Endothelial cell of umbilical vein (primary cell): Measurements from ENCODE around the gene CBL. TPM values are rescaled to one million over a fixed set of nuclear protein-coding genes. Genes with fewer than 3 reads are reported as not detected.

Source experiments
- BruUV-seq: library from RNA; stranded (reverse); fragments of 400-500 nt; replicated peaks from 2 replicates; lab custom pipeline; 2021; lab: Mats Ljungman, UMichigan
- CTCF ChIA-PET: fragments of 300-600, 350-600 bp; sonication (Branson Sonifier 250); formaldehyde crosslinking; loops from one replicate; lab custom pipeline; 2021; ENCODE audit warnings: antibody characterized with exemption, inconsistent platforms; lab: Charles Lee
- POLR2A ChIA-PET: fragments of 300-600, 350-600 bp; sonication (Branson Sonifier 250); formaldehyde crosslinking; loops from one replicate; lab custom pipeline; 2021; ENCODE audit warnings: antibody characterized with exemption, inconsistent platforms; lab: Charles Lee
- DNase-seq: peaks from one replicate; pipeline ENCODE4 v3.0.0-alpha.2; 2011; ENCODE audit warnings: low read depth, low spot score
- FAIRE-seq: peaks from 2 replicates; lab custom pipeline; 2011; peaks lifted over from hg19 to GRCh38; lab: Jason Lieb, UNC
- H2AFZ ChIP-seq: 2 replicates; pipeline ENCODE4 v1.6.0; 2012; ENCODE audit warnings: low read depth, low read length, control low read depth, inconsistent platforms
- H3K27ac ChIP-seq: 2 replicates; pipeline ENCODE4 v1.5.1; 2011; ENCODE audit warnings: low read depth, mild to moderate bottlenecking, control low read depth, low read length, moderate library complexity; ENCODE audit not compliant: insufficient read depth
- H3K27me3 ChIP-seq, 2 experiments: 2 replicates each; pipeline versions ENCODE4 v1.6.0 to v1.6.1; 2011; ENCODE audit warnings: low read length in 2 of 2, mixed read lengths in 1 of 2; ENCODE audit not compliant: control insufficient read depth in 2 of 2, insufficient read depth in 2 of 2
- H3K36me3 ChIP-seq, 2 experiments: 2 replicates in 1 of 2; 3 replicates in 1 of 2; pipeline ENCODE4 v1.5.1; 2011; ENCODE audit warnings: low read length in 2 of 2, mild to moderate bottlenecking in 1 of 2, moderate library complexity in 1 of 2; ENCODE audit not compliant: control insufficient read depth in 2 of 2, insufficient read depth in 2 of 2; ENCODE audit errors: extremely low read depth in 1 of 2
- H3K4me1 ChIP-seq: 3 replicates; pipeline ENCODE4 v1.5.1; 2011; ENCODE audit warnings: mild to moderate bottlenecking, low read length; ENCODE audit not compliant: control insufficient read depth, insufficient read depth; ENCODE audit errors: extremely low read depth
- H3K4me2 ChIP-seq: 2 replicates; pipeline ENCODE4 v1.6.1; 2011; ENCODE audit warnings: low read length, control low read depth, mixed read lengths; ENCODE audit not compliant: insufficient read depth
- H3K4me3 ChIP-seq, 3 experiments: fragments of 200-600 bp in 1 of 3; sonication (generic), shearing (Covaris generic) in 1 of 3; replicated peaks in 1 of 3; 2 replicates each; pipeline ENCODE4 v1.5.1; 2011 to 2016; ENCODE audit warnings: control low read depth in 3 of 3, low read length in 3 of 3, mild to moderate bottlenecking in 2 of 3, inconsistent platforms in 1 of 3, low read depth in 1 of 3, moderate library complexity in 1 of 3; ENCODE audit not compliant: insufficient read depth in 1 of 3
- H3K79me2 ChIP-seq: 2 replicates; pipeline ENCODE4 v1.6.0; 2012; ENCODE audit warnings: low read length, inconsistent platforms; ENCODE audit not compliant: control insufficient read depth, insufficient read depth
- H3K9ac ChIP-seq: replicated peaks from 2 replicates; pipeline ENCODE3; 2011; ENCODE audit warnings: low read length, control low read depth; ENCODE audit not compliant: insufficient read depth; ENCODE audit errors: extremely low read depth
- H3K9me1 ChIP-seq: replicated peaks from 3 replicates; pipeline ENCODE4 v1.6.0; 2011; ENCODE audit warnings: mild to moderate bottlenecking, low read length; ENCODE audit not compliant: control insufficient read depth, insufficient read depth; ENCODE audit errors: extremely low read depth
- H3K9me3 ChIP-seq: replicated peaks from 2 replicates; pipeline ENCODE4 v1.5.1; 2012; ENCODE audit warnings: low read length, inconsistent platforms; ENCODE audit not compliant: control insufficient read depth, insufficient read depth
- H4K20me1 ChIP-seq: replicated peaks from 2 replicates; pipeline ENCODE3; 2011; ENCODE audit warnings: mild to moderate bottlenecking, low read length; ENCODE audit not compliant: control insufficient read depth, insufficient read depth; ENCODE audit errors: extremely low read depth
- CTCF ChIP-seq, 2 donors: IDR thresholded peaks; 1 replicate in 1 of 2; 2 replicates in 1 of 2; pipeline ENCODE4 v1.5.1; 2011; ENCODE audit warnings: low read length in 2 of 2, mild to moderate bottlenecking in 2 of 2, moderate library complexity in 2 of 2, control low read depth in 1 of 2, inconsistent platforms in 1 of 2, low read depth in 1 of 2; ENCODE audit not compliant: insufficient read depth in 1 of 2; ENCODE audit errors: extremely low read depth in 1 of 2
- EZH2 ChIP-seq: IDR thresholded peaks from 2 replicates; pipeline ENCODE4 v1.6.1; 2012; ENCODE audit warnings: borderline replicate concordance, low read depth, mild to moderate bottlenecking, moderate library complexity, low read length, inconsistent platforms; ENCODE audit not compliant: severe bottlenecking
- FOS ChIP-seq: IDR thresholded peaks from 2 replicates; pipeline ENCODE4 v1.6.1; 2011; ENCODE audit warnings: mild to moderate bottlenecking, low read length, moderate library complexity, borderline replicate concordance; ENCODE audit not compliant: insufficient read depth
- GATA2 ChIP-seq: IDR thresholded peaks from 2 replicates; pipeline ENCODE4 v1.7.0; 2011; ENCODE audit warnings: low read depth, mild to moderate bottlenecking, moderate library complexity, mixed read lengths, low read length; ENCODE audit not compliant: insufficient read length, insufficient read depth
- JUN ChIP-seq: IDR thresholded peaks from 2 replicates; pipeline ENCODE4 v1.6.1; 2011; ENCODE audit warnings: borderline replicate concordance, low read depth; ENCODE audit not compliant: insufficient read length, insufficient read depth
- MYC ChIP-seq: IDR thresholded peaks from one replicate; pipeline ENCODE4 v1.6.1; 2011; ENCODE audit warnings: mild to moderate bottlenecking, low read depth, low read length
- POLR2A ChIP-seq: IDR thresholded peaks from 2 replicates; pipeline ENCODE4 v1.6.1; 2012; ENCODE audit warnings: low read depth, mild to moderate bottlenecking, control low read depth, low read length
- POLR2AphosphoS5 ChIP-seq: IDR thresholded peaks from 2 replicates; pipeline ENCODE4 v1.6.1; 2012; ENCODE audit warnings: low read depth, mild to moderate bottlenecking, control low read depth, low read length, moderate library complexity; ENCODE audit not compliant: insufficient read depth
- dilution Hi-C: fragments of 300-500 bp; cut with MboI; formaldehyde crosslinking; loops from one replicate; pipeline ENCODE4 v1.15.0; 2019; ENCODE audit warnings: low sequenced_read_pairs; ENCODE audit not compliant: extremely low pct_ligation_motif_present
- intact Hi-C: fragments of 100-400 bp; cut with micrococcal nuclease; formaldehyde crosslinking; loops from one replicate; pipeline ENCODE4 v1.10.0; 2022
- polyA plus RNA-seq, 4 experiments: library from polyadenylated mRNA; depleted of rRNA in 3 of 4; stranded (reverse) in 3 of 4; unstranded in 1 of 4; fragments of >200 nt; gene quantifications; 2 replicates each; pipeline versions ENCODE4 v1.2.1 to v1.2.3, GENCODE V29; 2011 to 2012; ENCODE audit warnings: missing spikeins in 1 of 4
- total RNA-seq: library from RNA; stranded (reverse); gene quantifications from 2 replicates; pipeline ENCODE4 v1.2.3, GENCODE V29; 2021
- TF ChIP-seq, protein P1 (sequence below): IDR thresholded peaks from 2 replicates; pipeline ENCODE4 v1.6.1; 2011; ENCODE audit not compliant: insufficient read depth, insufficient read length

The CBL gene
- total and polyA plus RNA-seq, 2 donors (not counting 3 experiments of a cell fraction or from before 2014, with no cell fraction given): 15.5 to 41.5 TPM

- CTCF ChIA-PET: interaction anchor here (1.6 to 1.8 kb wide), 2 partner anchors 28 to 35 kb away, joined by 3 to 4 read pairs; no protein-coding TSS in a partner anchor
- H3K79me2 ChIP-seq: peaks cover 17% of the 10 kb centered on the region
Observed at GRCh38 chr11:119249671-119250010, 43.5 kb downstream of the CBL start.

More at GRCh38 chr11:119249671-119250010, 43.5 kb downstream of the CBL start:
- intact Hi-C loops (no loop called here), dilution Hi-C loops (no loop called here)
- BruUV-seq: no TSS peak
- Histone ChIP-seq H3K27me3 (no peaks in the 10 kb centered on the region), H3K36me3 (no peaks in the 10 kb centered on the region), H3K4me3 (no peak overlapping the region), H2AFZ (no peak overlapping the region), H3K9me3 (no peaks in the 10 kb centered on the region), H4K20me1 (no peaks in the 10 kb centered on the region), H3K9me1 (no peaks in the 10 kb centered on the region), H3K4me2 (no peak overlapping the region), H3K4me1 (peaks cover 3% of the 10 kb centered on the region), H3K9ac (peak overlapping the region; percentile 23), H3K27ac (no peak overlapping the region)
- DNase-seq (no peak), FAIRE-seq (no peak)
- TF ChIP-seq CTCF (IDR thresholded peaks at IDR 0.05; ENCODE audit: extremely low read depth in 1 of 2, insufficient read depth in 1 of 2, low read depth in 1 of 2, low read length in 2 of 2) (no peak), JUN (no peak), EZH2 (no peak), POLR2AphosphoS5 (no peak), GATA2 (no peak), POLR2A (no peak), MYC (no peak), FOS (no peak)
- TF ChIP-seq, protein P1, sequence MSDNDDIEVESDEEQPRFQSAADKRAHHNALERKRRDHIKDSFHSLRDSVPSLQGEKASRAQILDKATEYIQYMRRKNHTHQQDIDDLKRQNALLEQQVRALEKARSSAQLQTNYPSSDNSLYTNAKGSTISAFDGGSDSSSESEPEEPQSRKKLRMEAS: no peak
- POLR2A ChIA-PET: interaction anchor here (0.7 kb wide), 1 partner anchor 473 kb away, joined by 4 read pairs; no protein-coding TSS in a partner anchor
